ENCODE measurements around the gene S100PBP.

- no peak for TF ChIP-seq EZH2phosphoT487 (IDR thresholded peaks at IDR 0.05; ENCODE audit: low read depth)
- no peak for TF ChIP-seq CTCF (IDR thresholded peaks at IDR 0.05; ENCODE audit: low read depth, low read length)
These were observed 73.8 kb downstream of the S100PBP start for GRCh38 chr1:32891241-32891570.

All from OCI-LY3 (cell line).